B cell (primary cell): Measurements from ENCODE around the gene RHOBTB3. TPM values are rescaled to one million over a fixed set of nuclear protein-coding genes. Genes with fewer than 3 reads are reported as not detected.

Experiments used
- ATAC-seq: fragments of 200-7000 bp; cut with Tn5 transposase; one replicate; pipeline ENCODE4 v1.10.0; 2021; ENCODE audit warnings: low read depth, mild to moderate bottlenecking, moderate number of reproducible peaks, moderate library complexity
- CTCF ChIA-PET: fragments of 350-600 bp; sonication (Branson Sonifier 250); formaldehyde crosslinking; loops from one replicate; lab custom pipeline; 2021; ENCODE audit warnings: antibody characterized with exemption, inconsistent platforms; lab: Charles Lee
- POLR2A ChIA-PET: fragments of 350-600 bp; sonication (Branson Sonifier 250); formaldehyde crosslinking; loops from one replicate; lab custom pipeline; 2021; ENCODE audit warnings: antibody characterized with exemption; lab: Charles Lee
- DNase-seq: peaks from one replicate; pipeline ENCODE4 v3.0.0; 2013
- H2AFZ ChIP-seq: 2 replicates; pipeline ENCODE4 v1.6.1; 2012; ENCODE audit warnings: mild to moderate bottlenecking, low read depth, low read length; ENCODE audit not compliant: insufficient read depth, poor library complexity, severe bottlenecking
- H3K27ac ChIP-seq, 2 donors: 1 replicate in 1 of 2; 2 replicates in 1 of 2; pipeline ENCODE4 v1.5.1; 2012 to 2013; ENCODE audit warnings: low read length in 2 of 2, mild to moderate bottlenecking in 2 of 2, moderate library complexity in 1 of 2
- H3K27me3 ChIP-seq, 4 experiments: fragments of 200-600 bp in 1 of 4; sonication (generic) in 1 of 4; replicated peaks in 1 of 4; 1 replicate in 2 of 4; 2 replicates in 2 of 4; pipeline versions ENCODE4 v1.6.1 to v1.7.0; 2013 to 2016; ENCODE audit warnings: low read length in 3 of 4, mild to moderate bottlenecking in 2 of 4, mixed read lengths in 1 of 4, moderate library complexity in 1 of 4; ENCODE audit not compliant: insufficient read depth in 4 of 4, control insufficient read depth in 3 of 4; ENCODE audit errors: control extremely low read depth in 1 of 4
- H3K36me3 ChIP-seq, 2 experiments: replicated peaks in 1 of 2; 1 replicate in 1 of 2; 2 replicates in 1 of 2; pipeline versions ENCODE4 v1.6.1 to v1.7.1; 2013; ENCODE audit warnings: low read length in 1 of 2; ENCODE audit not compliant: insufficient read depth in 2 of 2, control insufficient read depth in 1 of 2; ENCODE audit errors: control extremely low read depth in 1 of 2, extremely low read depth in 1 of 2
- H3K4me1 ChIP-seq, 2 donors: fragments of 200-600 bp in 1 of 2; sonication (generic) in 1 of 2; 1 replicate in 1 of 2; 2 replicates in 1 of 2; pipeline versions ENCODE4 v1.5.1 to v1.6.1; 2013 to 2017; ENCODE audit warnings: low read length in 2 of 2; ENCODE audit not compliant: control insufficient read depth in 2 of 2, insufficient read depth in 2 of 2
- H3K4me2 ChIP-seq: replicated peaks from 2 replicates; pipeline ENCODE3; 2012; ENCODE audit warnings: mild to moderate bottlenecking, low read depth, low read length; ENCODE audit not compliant: poor library complexity, severe bottlenecking
- H3K4me3 ChIP-seq, 5 experiments: fragments of 200-600 bp in 1 of 5; sonication (generic) in 1 of 5; 1 replicate in 3 of 5; 2 replicates in 2 of 5; pipeline versions ENCODE4 v1.5.1 to v1.7.0; 2011 to 2016; ENCODE audit warnings: low read length in 4 of 5, mild to moderate bottlenecking in 4 of 5, low read depth in 2 of 5, control low read depth in 1 of 5, moderate library complexity in 1 of 5; ENCODE audit not compliant: insufficient read depth in 1 of 5; ENCODE audit errors: control extremely low read depth in 1 of 5, extremely low read depth in 1 of 5
- H3K79me2 ChIP-seq: fragments of 200-600 bp; sonication (generic); one replicate; pipeline ENCODE4 v1.6.0; 2016; ENCODE audit warnings: low read length; ENCODE audit not compliant: control insufficient read depth, insufficient read depth
- H3K9ac ChIP-seq: fragments of 200-600 bp; sonication (generic); 2 replicates; pipeline ENCODE4 v1.6.1; 2017; ENCODE audit warnings: mild to moderate bottlenecking, low read length, moderate library complexity
- H3K9me3 ChIP-seq, 3 donors: one replicate each; pipeline versions ENCODE4 v1.6.1 to v1.7.1; 2013; ENCODE audit warnings: low read length in 2 of 3; ENCODE audit not compliant: control insufficient read depth in 2 of 3, insufficient read depth in 1 of 3; ENCODE audit errors: control extremely low read depth in 1 of 3
- H4K20me1 ChIP-seq: 2 replicates; pipeline ENCODE4 v1.6.0; 2012; ENCODE audit warnings: mild to moderate bottlenecking, low read length; ENCODE audit not compliant: insufficient read depth, control insufficient read depth, poor library complexity, severe bottlenecking
- H3K27ac Mint-ChIP-seq: one replicate; pipeline ENCODE4 v1.8.0; 2021; ENCODE audit warnings: mixed read lengths
- H3K27me3 Mint-ChIP-seq: one replicate; pipeline ENCODE4 v1.8.0; 2021; ENCODE audit warnings: mixed read lengths
- H3K4me1 Mint-ChIP-seq: one replicate; pipeline ENCODE4 v1.8.0; 2021; ENCODE audit warnings: mixed read lengths
- H3K4me3 Mint-ChIP-seq: one replicate; pipeline ENCODE4 v1.8.0; 2021; ENCODE audit warnings: mixed read lengths
- H3K9me3 Mint-ChIP-seq: one replicate; pipeline ENCODE4 v1.8.0; 2022; ENCODE audit warnings: mixed read lengths; ENCODE audit not compliant: insufficient read depth
- CTCF ChIP-seq: fragments of 200-600 bp; IDR thresholded peaks from one replicate; pipeline ENCODE4 v1.8.0; 2022; ENCODE audit warnings: antibody characterized with exemption, mild to moderate bottlenecking
- EZH2 ChIP-seq: IDR thresholded peaks from 2 replicates; pipeline ENCODE4 v1.6.1; 2012; ENCODE audit warnings: borderline replicate concordance, low read depth, mild to moderate bottlenecking, moderate library complexity, low read length; ENCODE audit not compliant: insufficient read depth, poor library complexity, severe bottlenecking
- WGBS: methylation state at CpG from one replicate; pipeline ENCODE4 v1.1.5; 2013; ENCODE audit warnings: missing lambda C conversion rate; ENCODE audit not compliant: insufficient coverage; 5-methylcytosine and 5-hydroxymethylcytosine counted together
- intact Hi-C: fragments of 100-400 bp; cut with micrococcal nuclease; formaldehyde crosslinking; loops from one replicate; pipeline ENCODE4 v1.10.0; 2022
- polyA plus RNA-seq: library from polyadenylated mRNA; depleted of rRNA; stranded (reverse); fragments of >200 nt; gene quantifications from 2 replicates; pipeline ENCODE4 v1.2.3, GENCODE V29; 2012
- total RNA-seq, 2 donors: library from RNA; stranded (reverse); fragments of 120-200 nt in 1 of 2; gene quantifications; 1 replicate in 1 of 2; 2 replicates in 1 of 2; pipeline versions ENCODE4 v1.2.3 to v1.2.4, GENCODE V29; 2013 to 2022

Gene RHOBTB3
- total and polyA plus RNA-seq, 2 donors (not counting 1 experiment from before 2014, with no cell fraction given) = 1.7 to 5.0 TPM

GRCh38 chr5:95728494-95729114 lies 2.5 kb upstream of the RHOBTB3 start:
- Histone ChIP-seq H3K4me3 (no peak overlapping the region), H3K9ac (no peak overlapping the region), H3K79me2 (no peaks in the 10 kb centered on the region), H3K9me3 (no peaks in the 10 kb centered on the region), H4K20me1 (no peaks in the 10 kb centered on the region), H3K27ac (no peak overlapping the region), H3K27me3 (peaks cover 0 to 10% (median 6%) of the 10 kb centered on the region in 4 experiments), H2AFZ (no peak overlapping the region), H3K36me3 (no peaks in the 10 kb centered on the region), H3K4me2 (no peak overlapping the region), H3K4me1 (peaks cover 8 to 13% of the 10 kb centered on the region in 2 donors)
- DNase-seq (no peak), ATAC-seq (no peak)
- no peak overlapping the region for H3K4me3 Mint-ChIP-seq
- TF ChIP-seq CTCF = no peak
- no peak for TF ChIP-seq EZH2
- H3K4me1 Mint-ChIP-seq = peaks cover 29% of the 10 kb centered on the region
- CTCF ChIA-PET = no interaction called here
- intact Hi-C loops = no loop called here
- POLR2A ChIA-PET = no interaction called here
- H3K9me3 Mint-ChIP-seq = no peaks in the 10 kb centered on the region
- 92% methylated on average over 3 of the region's 3 CpGs for WGBS
- H3K27me3 Mint-ChIP-seq = peaks cover 12% of the 10 kb centered on the region
- H3K27ac Mint-ChIP-seq = no peak overlapping the region
